ENCODE data around the gene BTNL8.

DNA sequence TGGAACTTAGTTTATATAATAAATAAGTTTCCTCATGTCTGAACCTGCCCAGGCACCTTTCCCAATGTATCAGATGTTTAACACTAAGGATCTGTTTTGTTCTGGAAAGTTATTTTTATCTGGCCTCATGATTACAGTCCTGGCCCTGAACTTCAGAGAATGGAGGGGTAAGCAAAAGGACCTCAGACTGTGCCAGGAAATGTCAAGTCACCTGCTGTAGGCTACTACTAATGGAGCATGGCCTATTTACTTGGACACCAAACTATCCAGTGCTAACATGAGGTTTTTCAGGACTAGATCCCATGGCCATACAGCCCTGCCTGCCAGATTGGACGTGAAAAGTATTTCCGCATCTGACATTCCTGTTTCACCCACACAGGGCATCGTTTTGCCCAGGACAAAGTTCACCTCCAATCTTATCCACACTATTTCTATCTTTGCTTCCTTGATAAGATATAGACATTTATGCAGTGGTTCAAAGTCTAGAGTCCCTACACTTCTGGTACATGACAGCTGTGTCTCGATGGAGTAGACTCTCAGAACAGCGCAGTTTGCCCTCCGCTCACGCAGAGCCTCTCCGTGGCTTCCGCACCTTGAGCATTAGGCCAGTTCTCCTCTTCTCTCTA lies at the start of gene BTNL8:
- TF ChIP-seq CTCF (IDR thresholded peaks at IDR 0.05; ENCODE audit: low read length): no peak
- no peak for TF ChIP-seq EZH2 (IDR thresholded peaks at IDR 0.05; ENCODE audit: borderline replicate concordance, low read length)

All from OCI-LY1 (cell line).